ENCODE measurements around the gene DRAP1. TPM values are rescaled to one million over a fixed set of nuclear protein-coding genes. Genes with fewer than 3 reads are reported as not detected.
A peak's percentile ranks its signal among the peaks of the same experiment; 100 is the strongest.

The DRAP1 gene
- total RNA-seq, 5 donors from 2014 or later (not counting 1 experiment from before 2014, with no cell fraction given), result 56.3 to 122 (median 107) TPM

GRCh38 chr11:65921876-65922275, 2.6 kb downstream of the DRAP1 start:
- 98% methylated on average over 10 of the region's 10 CpGs for WGBS (ENCODE audit: insufficient coverage)
- Mint-ChIP-seq H3K4me1 (peaks cover 24 to 41% (median 35%) of the 10 kb centered on the region in 3 donors), H3K36me3 (peaks cover 19% of the 10 kb centered on the region), H3K27ac (peak overlapping the region in 1 of 2 donors; percentile 51), H3K27me3 (no peaks in the 10 kb centered on the region), H3K4me3 (peak overlapping the region; percentile 10 to 55 (median 43)), H3K9me3 (no peaks in the 10 kb centered on the region)
- H3K9me3 ChIP-seq, result no peaks in the 10 kb centered on the region
- H3K27ac ChIP-seq (ENCODE audit: low read length), result no peak overlapping the region
- DNase-seq (no peak), ATAC-seq (replicated peaks in 1 of 4) (no peak)
- H3K4me1 ChIP-seq (ENCODE audit: control insufficient read depth in 1 of 2, extremely low read depth in 1 of 2, insufficient read depth in 2 of 2, low read length in 2 of 2), result peaks cover 24 to 51% of the 10 kb centered on the region in 2 experiments
- no peak overlapping the region for H3K4me3 ChIP-seq (ENCODE audit: control insufficient read depth in 1 of 2, extremely low read depth in 1 of 2, low read length in 1 of 2)
- no peaks in the 10 kb centered on the region for H3K27me3 ChIP-seq (replicated peaks in 1 of 2; ENCODE audit: control insufficient read depth in 2 of 2, extremely low read depth in 1 of 2, insufficient read depth in 2 of 2, low read length in 1 of 2)
- peaks cover 7 to 38% of the 10 kb centered on the region in 2 donors for H3K36me3 ChIP-seq (ENCODE audit: control insufficient read depth in 2 of 2, extremely low read depth in 1 of 2, insufficient read depth in 1 of 2, low read length in 1 of 2)
- ChIA-PET POLR2A (interaction anchor here (0.6 to 1.0 kb wide), 3 partner anchors 11 to 1197 kb away, joined by 3 read pairs; partner anchors contain the start of gene KDM2A (in 1 of the 2)), CTCF (interaction anchor here (0.6 to 1.2 kb wide), 3 partner anchors 36 to 59 kb away, joined by 3 to 6 read pairs (median 5); no protein-coding TSS in a partner anchor)

GRCh38 chr11:65922565-65922964, 3.3 kb downstream of the DRAP1 start:
- H3K27ac Mint-ChIP-seq, result peak overlapping the region; percentile 51 to 72
- H3K4me3 Mint-ChIP-seq, result peak overlapping the region; percentile 10 to 55 (median 43)
- no peaks in the 10 kb centered on the region for H3K27me3 Mint-ChIP-seq
- peaks cover 7 to 32% of the 10 kb centered on the region in 2 donors for H3K36me3 ChIP-seq (ENCODE audit: control insufficient read depth in 2 of 2, extremely low read depth in 1 of 2, insufficient read depth in 1 of 2, low read length in 1 of 2)
- H3K4me3 ChIP-seq (ENCODE audit: control insufficient read depth in 1 of 2, extremely low read depth in 1 of 2, low read length in 1 of 2), result no peak overlapping the region
- H3K9me3 Mint-ChIP-seq, result no peaks in the 10 kb centered on the region
- DNase-seq, result no peak
- no peak overlapping the region for H3K27ac ChIP-seq (ENCODE audit: low read length)
- WGBS (ENCODE audit: insufficient coverage), result 85% methylated on average over 3 of the region's 3 CpGs
- no peaks in the 10 kb centered on the region for H3K27me3 ChIP-seq (replicated peaks in 1 of 2; ENCODE audit: control insufficient read depth in 2 of 2, extremely low read depth in 1 of 2, insufficient read depth in 2 of 2, low read length in 1 of 2)
- peaks cover 17% of the 10 kb centered on the region for H3K36me3 Mint-ChIP-seq
- H3K4me1 ChIP-seq (ENCODE audit: control insufficient read depth in 1 of 2, extremely low read depth in 1 of 2, insufficient read depth in 2 of 2, low read length in 2 of 2), result peaks cover 20 to 51% of the 10 kb centered on the region in 2 experiments
- no peak for ATAC-seq (replicated peaks in 1 of 4)
- H3K4me1 Mint-ChIP-seq, result peaks cover 26 to 42% (median 36%) of the 10 kb centered on the region in 3 donors
- no peaks in the 10 kb centered on the region for H3K9me3 ChIP-seq
- POLR2A ChIA-PET, result interaction anchor here in 1 of 2 donors (1.0 kb wide), 1 partner anchor 33 kb away, joined by 3 read pairs; no protein-coding TSS in a partner anchor
- CTCF ChIA-PET, result interaction anchor here (0.6 to 1.2 kb wide), 2 partner anchors 34 to 35 kb away, joined by 4 to 5 read pairs; partner anchors contain the start of gene FIBP (in 1 of the 2)

- no peak overlapping the region for H3K4me3 Mint-ChIP-seq
- CTCF ChIA-PET, result interaction anchor here in 1 of 2 donors (0.6 kb wide), 1 partner anchor 373 kb away, joined by 3 read pairs; no protein-coding TSS in a partner anchor
- H3K9me3 ChIP-seq, result no peaks in the 10 kb centered on the region
- H3K27me3 ChIP-seq (replicated peaks in 1 of 2; ENCODE audit: control insufficient read depth in 2 of 2, extremely low read depth in 1 of 2, insufficient read depth in 2 of 2, low read length in 1 of 2), result no peaks in the 10 kb centered on the region
- WGBS (ENCODE audit: insufficient coverage), result no CpG with 5 or more reads among the region's 2 CpGs
- POLR2A ChIA-PET, result interaction anchor here in 1 of 2 donors (0.6 kb wide), 2 partner anchors 41 to 364 kb away, joined by 3 to 6 read pairs; no protein-coding TSS in a partner anchor
- H3K27me3 Mint-ChIP-seq, result no peaks in the 10 kb centered on the region
- no peak overlapping the region for H3K4me3 ChIP-seq (ENCODE audit: control insufficient read depth in 1 of 2, extremely low read depth in 1 of 2, low read length in 1 of 2)
- no peak for DNase-seq
- no peak overlapping the region for H3K27ac ChIP-seq (ENCODE audit: low read length)
- no peak for ATAC-seq (replicated peaks in 1 of 4)
- H3K36me3 ChIP-seq (ENCODE audit: control insufficient read depth in 2 of 2, extremely low read depth in 1 of 2, insufficient read depth in 1 of 2, low read length in 1 of 2), result peaks cover 7 to 29% of the 10 kb centered on the region in 2 donors
- peak overlapping the region; percentile 8 to 61 for H3K27ac Mint-ChIP-seq
- H3K36me3 Mint-ChIP-seq, result peaks cover 17% of the 10 kb centered on the region
- no peaks in the 10 kb centered on the region for H3K9me3 Mint-ChIP-seq
- H3K4me1 Mint-ChIP-seq, result peaks cover 37 to 49% (median 47%) of the 10 kb centered on the region in 3 donors
- H3K4me1 ChIP-seq (ENCODE audit: control insufficient read depth in 1 of 2, extremely low read depth in 1 of 2, insufficient read depth in 2 of 2, low read length in 2 of 2), result peaks cover 19 to 55% of the 10 kb centered on the region in 2 experiments
Observed at GRCh38 chr11:65925397-65925796, 6.2 kb downstream of the DRAP1 start.

- Mint-ChIP-seq H3K4me1 (peaks cover 37 to 48% (median 39%) of the 10 kb centered on the region in 3 donors), H3K36me3 (peaks cover 7% of the 10 kb centered on the region), H3K27me3 (no peaks in the 10 kb centered on the region), H3K9me3 (no peaks in the 10 kb centered on the region), H3K4me3 (peak overlapping the region; percentile 68 to 78 (median 73)), H3K27ac (peak overlapping the region; percentile 97)
- Histone ChIP-seq H3K4me1 (ENCODE audit: control insufficient read depth in 1 of 2, extremely low read depth in 1 of 2, insufficient read depth in 2 of 2, low read length in 2 of 2) (peaks cover 11 to 49% of the 10 kb centered on the region in 2 experiments), H3K4me3 (ENCODE audit: control insufficient read depth in 1 of 2, extremely low read depth in 1 of 2, low read length in 1 of 2) (peak overlapping the region; percentile 28 to 52), H3K9me3 (no peaks in the 10 kb centered on the region), H3K27ac (ENCODE audit: low read length) (peak overlapping the region; percentile 74), H3K36me3 (ENCODE audit: control insufficient read depth in 2 of 2, extremely low read depth in 1 of 2, insufficient read depth in 1 of 2, low read length in 1 of 2) (peaks cover 0 to 12% of the 10 kb centered on the region in 2 donors), H3K27me3 (replicated peaks in 1 of 2; ENCODE audit: control insufficient read depth in 2 of 2, extremely low read depth in 1 of 2, insufficient read depth in 2 of 2, low read length in 1 of 2) (no peaks in the 10 kb centered on the region)
- WGBS (ENCODE audit: insufficient coverage), result 0% methylated on average over 5 of the region's 9 CpGs
- ChIA-PET POLR2A (interaction anchor here (0.6 to 0.7 kb wide), 4 partner anchors 12 to 360 kb away, joined by 3 to 4 read pairs (median 3); no protein-coding TSS in a partner anchor), CTCF (interaction anchor here in 1 of 2 donors (0.7 to 1.6 kb wide), 5 partner anchors 36 to 155 kb away, joined by 3 to 8 read pairs (median 5); partner anchors contain the start of genes CCDC85B and FIBP)
- ATAC-seq (replicated peaks in 1 of 4) (peak; percentile 91 to 97 (median 92)), DNase-seq (peak; percentile 60 to 91 (median 79))
Observed at GRCh38 chr11:65927904-65928397, 8.7 kb downstream of the DRAP1 start.

GRCh38 chr11:65928667-65929066, 9.4 kb downstream of the DRAP1 start:
- no peaks in the 10 kb centered on the region for H3K9me3 ChIP-seq
- Mint-ChIP-seq H3K36me3 (peaks cover 3% of the 10 kb centered on the region), H3K27me3 (no peaks in the 10 kb centered on the region), H3K4me1 (peaks cover 34 to 44% (median 39%) of the 10 kb centered on the region in 3 donors), H3K4me3 (peak overlapping the region; percentile 63 to 78 (median 68)), H3K9me3 (no peaks in the 10 kb centered on the region), H3K27ac (peak overlapping the region; percentile 97)
- H3K27me3 ChIP-seq (replicated peaks in 1 of 2; ENCODE audit: control insufficient read depth in 2 of 2, extremely low read depth in 1 of 2, insufficient read depth in 2 of 2, low read length in 1 of 2), result no peaks in the 10 kb centered on the region
- DNase-seq, result peak in 1 of 35 experiments; percentile 30
- POLR2A ChIA-PET, result no interaction called here
- peak in 1 of 4 experiments; percentile 4 for ATAC-seq (replicated peaks in 1 of 4)
- H3K27ac ChIP-seq (ENCODE audit: low read length), result peak overlapping the region; percentile 74
- 14% methylated on average over 4 of the region's 6 CpGs for WGBS (ENCODE audit: insufficient coverage)
- peaks cover 0 to 7% of the 10 kb centered on the region in 2 donors for H3K36me3 ChIP-seq (ENCODE audit: control insufficient read depth in 2 of 2, extremely low read depth in 1 of 2, insufficient read depth in 1 of 2, low read length in 1 of 2)
- H3K4me3 ChIP-seq (ENCODE audit: control insufficient read depth in 1 of 2, extremely low read depth in 1 of 2, low read length in 1 of 2), result peak overlapping the region; percentile 17 to 28
- CTCF ChIA-PET, result interaction anchor here in 1 of 2 donors (0.6 to 1.6 kb wide), 4 partner anchors 37 to 574 kb away, joined by 5 to 8 read pairs (median 6); partner anchors contain the start of gene FIBP
- H3K4me1 ChIP-seq (ENCODE audit: control insufficient read depth in 1 of 2, extremely low read depth in 1 of 2, insufficient read depth in 2 of 2, low read length in 2 of 2), result peaks cover 11 to 49% of the 10 kb centered on the region in 2 experiments

All from T-cell (primary cell).